Measurements from ENCODE around the gene TMEM30B.

Gene TMEM30B

GRCh38 chr14:61280092-61280525, 1.0 kb downstream of the TMEM30B start:
- no peak for DNase-seq (ENCODE audit: extremely low read depth, insufficient read length)
- TF ChIP-seq CTCF (IDR thresholded peaks at IDR 0.05; ENCODE audit: insufficient read depth, low read length, poor library complexity, severe bottlenecking) = no peak
- H3K4me3 ChIP-seq (replicated peaks; ENCODE audit: low read depth, low read length) = no peak overlapping the region
- no peaks in the 10 kb centered on the region; the same call in none of the 2 replicates for H3K27me3 ChIP-seq (replicated peaks; ENCODE audit: control insufficient read depth, insufficient read depth, low read length)
- no peaks in the 10 kb centered on the region for H3K36me3 ChIP-seq (ENCODE audit: control insufficient read depth, insufficient read depth, low read length)

GRCh38 chr14:61279082-61279481, 2.1 kb downstream of the TMEM30B start:
- no peaks in the 10 kb centered on the region; the same call in none of the 2 replicates for H3K27me3 ChIP-seq (replicated peaks; ENCODE audit: control insufficient read depth, insufficient read depth, low read length)
- DNase-seq (ENCODE audit: extremely low read depth, insufficient read length) = no peak
- TF ChIP-seq CTCF (IDR thresholded peaks at IDR 0.05; ENCODE audit: insufficient read depth, low read length, poor library complexity, severe bottlenecking) = no peak
- no peaks in the 10 kb centered on the region for H3K36me3 ChIP-seq (ENCODE audit: control insufficient read depth, insufficient read depth, low read length)
- no peak overlapping the region for H3K4me3 ChIP-seq (replicated peaks; ENCODE audit: low read depth, low read length)

GRCh38 chr14:61277784-61278183, 3.4 kb downstream of the TMEM30B start:
- Histone ChIP-seq H3K36me3 (ENCODE audit: control insufficient read depth, insufficient read depth, low read length) (no peaks in the 10 kb centered on the region), H3K27me3 (replicated peaks; ENCODE audit: control insufficient read depth, insufficient read depth, low read length) (no peaks in the 10 kb centered on the region; the same call in none of the 2 replicates), H3K4me3 (replicated peaks; ENCODE audit: low read depth, low read length) (no peak overlapping the region)
- TF ChIP-seq CTCF (IDR thresholded peaks at IDR 0.05; ENCODE audit: insufficient read depth, low read length, poor library complexity, severe bottlenecking) = no peak
- DNase-seq (ENCODE audit: extremely low read depth, insufficient read length) = no peak

GRCh38 chr14:61277232-61277631, 3.9 kb downstream of the TMEM30B start:
- TF ChIP-seq CTCF (IDR thresholded peaks at IDR 0.05; ENCODE audit: insufficient read depth, low read length, poor library complexity, severe bottlenecking) = no peak
- Histone ChIP-seq H3K4me3 (replicated peaks; ENCODE audit: low read depth, low read length) (no peak overlapping the region), H3K27me3 (replicated peaks; ENCODE audit: control insufficient read depth, insufficient read depth, low read length) (no peaks in the 10 kb centered on the region; the same call in none of the 2 replicates), H3K36me3 (ENCODE audit: control insufficient read depth, insufficient read depth, low read length) (no peaks in the 10 kb centered on the region)
- DNase-seq (ENCODE audit: extremely low read depth, insufficient read length) = no peak

GRCh38 chr14:61271552-61271951, 9.6 kb downstream of the TMEM30B start:
- no peaks in the 10 kb centered on the region; the same call in 1 of the 2 replicates for H3K27me3 ChIP-seq (replicated peaks; ENCODE audit: control insufficient read depth, insufficient read depth, low read length)
- TF ChIP-seq CTCF (IDR thresholded peaks at IDR 0.05; ENCODE audit: insufficient read depth, low read length, poor library complexity, severe bottlenecking) = no peak
- H3K4me3 ChIP-seq (replicated peaks; ENCODE audit: low read depth, low read length) = no peak overlapping the region
- H3K36me3 ChIP-seq (ENCODE audit: control insufficient read depth, insufficient read depth, low read length) = no peaks in the 10 kb centered on the region
- no peak for DNase-seq (ENCODE audit: extremely low read depth, insufficient read length)

- no peaks in the 10 kb centered on the region for H3K36me3 ChIP-seq (ENCODE audit: control insufficient read depth, insufficient read depth, low read length)
- DNase-seq (ENCODE audit: extremely low read depth, insufficient read length) = no peak
- no peaks in the 10 kb centered on the region; the same call in 1 of the 2 replicates for H3K27me3 ChIP-seq (replicated peaks; ENCODE audit: control insufficient read depth, insufficient read depth, low read length)
- no peak overlapping the region for H3K4me3 ChIP-seq (replicated peaks; ENCODE audit: low read depth, low read length)
- no peak for TF ChIP-seq CTCF (IDR thresholded peaks at IDR 0.05; ENCODE audit: insufficient read depth, low read length, poor library complexity, severe bottlenecking)
These were observed 10.4 kb downstream of the TMEM30B start for GRCh38 chr14:61270714-61271113.

Measured in GM06990 (cell line).